Chondrocyte (in vitro differentiated cells): Measurements from ENCODE around the gene UBE2L6. TPM values are rescaled to one million over a fixed set of nuclear protein-coding genes. Genes with fewer than 3 reads are reported as not detected.

Source experiments
- DNase-seq: peaks from one replicate; pipeline ENCODE4 v3.0.0; 2021; ENCODE audit warnings: mixed read lengths, low spot score
- H3K27ac Mint-ChIP-seq: one replicate; pipeline ENCODE4 v1.8.0; 2021; ENCODE audit warnings: mild to moderate bottlenecking, moderate library complexity, mixed read lengths; ENCODE audit not compliant: unreplicated experiment
- H3K27me3 Mint-ChIP-seq: 2 replicates; pipeline ENCODE4 v1.8.0; 2021; ENCODE audit warnings: low read depth, mixed read lengths
- H3K36me3 Mint-ChIP-seq: 2 replicates; pipeline ENCODE4 v1.8.0; 2021; ENCODE audit warnings: low read depth, mixed read lengths
- H3K4me1 Mint-ChIP-seq: 2 replicates; pipeline ENCODE4 v1.8.0; 2021; ENCODE audit warnings: low read depth, mild to moderate bottlenecking, mixed read lengths
- H3K4me3 Mint-ChIP-seq: one replicate; pipeline ENCODE4 v1.8.0; 2021; ENCODE audit warnings: mild to moderate bottlenecking, moderate library complexity, mixed read lengths; ENCODE audit not compliant: unreplicated experiment
- H3K9me3 Mint-ChIP-seq: 2 replicates; pipeline ENCODE4 v1.8.0; 2021; ENCODE audit warnings: low read depth, mixed read lengths
- CTCF ChIP-seq: fragments of 200-600 bp; sonication (generic); IDR thresholded peaks from 2 replicates; pipeline ENCODE4 v1.5.0; 2021; ENCODE audit warnings: antibody characterized with exemption, mild to moderate bottlenecking, moderate library complexity
- long read RNA-seq: library from polyadenylated mRNA; stranded (forward); transcript quantifications from one replicate; pipeline ENCODE4 v2.0.0, GENCODE V29; 2021
- total RNA-seq: library from RNA; stranded (reverse); gene quantifications from 3 replicates; pipeline ENCODE4 v1.2.1, GENCODE V29; 2021

The UBE2L6 gene
- total RNA-seq: 8.8 to 24.9 TPM (median 9.9 TPM) in 3 replicates
- long read RNA-seq, transcript UBE2L6-201 (4 exons, 1,354 nt): major isoform, 8 of 11 reads
- long read RNA-seq, partial matches to known transcripts: 0 of 11 reads
- long read RNA-seq, other reads (novel, unspliced or antisense): 2 of 11 reads

GRCh38 chr11:57567515-57568329 lies at the start of gene UBE2L6:
UBE2L6 (minus strand) TSS chr11:57567672; CDS start chr11:57567611, 61 bp downstream.
- Mint-ChIP-seq H3K4me3 (peak within 1 kb of the TSS; percentile 91), H3K27ac (peak within 1 kb of the TSS; percentile 61), H3K27me3 (no peaks in the 10 kb centered on the region), H3K4me1 (peaks cover 32% of the 10 kb centered on the region), H3K36me3 (no peaks in the 10 kb centered on the region), H3K9me3 (no peaks in the 10 kb centered on the region)
- peak; percentile 98 for TF ChIP-seq CTCF
- no peak for DNase-seq

- no peak for TF ChIP-seq CTCF
- no peaks in the 10 kb centered on the region for H3K36me3 Mint-ChIP-seq
- no peak overlapping the region for H3K4me3 Mint-ChIP-seq
- H3K27ac Mint-ChIP-seq: no peak overlapping the region
- H3K9me3 Mint-ChIP-seq: no peaks in the 10 kb centered on the region
- DNase-seq: no peak
- no peaks in the 10 kb centered on the region for H3K4me1 Mint-ChIP-seq
- H3K27me3 Mint-ChIP-seq: peaks cover 10% of the 10 kb centered on the region
These were observed 49.1 kb upstream of the UBE2L6 start for GRCh38 chr11:57616595-57616994.

DNA sequence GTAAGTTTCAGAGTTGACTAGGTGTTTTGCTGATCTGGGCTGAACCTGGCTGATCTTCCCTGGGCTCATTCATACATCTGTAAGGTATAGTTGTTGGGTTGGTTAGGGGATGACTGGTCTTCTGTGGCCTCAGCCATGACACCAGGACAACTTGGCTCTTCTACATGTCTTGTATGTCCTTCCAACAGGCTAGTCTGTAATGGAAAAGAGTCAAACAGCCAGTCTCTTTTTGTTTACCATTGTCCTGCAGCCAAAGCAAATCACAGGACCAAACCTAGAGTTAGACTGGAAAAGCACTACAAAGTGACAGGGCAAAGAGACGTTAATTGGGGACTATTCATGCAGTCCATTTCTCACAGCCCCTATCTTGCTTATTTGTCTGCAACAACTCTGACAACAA lies 47.8 kb upstream of the UBE2L6 start:
- Mint-ChIP-seq H3K27me3 (peaks cover 7% of the 10 kb centered on the region), H3K27ac (no peak overlapping the region), H3K4me3 (no peak overlapping the region), H3K4me1 (no peaks in the 10 kb centered on the region), H3K9me3 (no peaks in the 10 kb centered on the region), H3K36me3 (no peaks in the 10 kb centered on the region)
- DNase-seq: no peak
- no peak for TF ChIP-seq CTCF

GRCh38 chr11:57614234-57614772 lies 46.8 kb upstream of the UBE2L6 start:
- H3K27ac Mint-ChIP-seq: no peak overlapping the region
- no peak for DNase-seq

More at GRCh38 chr11:57614234-57614772, 46.8 kb upstream of the UBE2L6 start:
- no peak overlapping the region for H3K4me3 Mint-ChIP-seq
- H3K27me3 Mint-ChIP-seq: peaks cover 11% of the 10 kb centered on the region
- no peak for TF ChIP-seq CTCF
- H3K4me1 Mint-ChIP-seq: no peaks in the 10 kb centered on the region
- no peaks in the 10 kb centered on the region for H3K9me3 Mint-ChIP-seq
- no peaks in the 10 kb centered on the region for H3K36me3 Mint-ChIP-seq
